Activated T-helper 1 cell treated with anti-CD3 and anti-CD28 coated beads, Interleukin-12 subunit alpha, Interleukin-12 subunit beta, Interleukin-2, Interleukin-4 antibody, amounts not matched to agents 30 ng/mL and 10 ng/mL and 1 ng/mL, durations not matched to agents 14 hours and 24 hours and 36 hours (primary cell): ENCODE results near the gene LMX1B. TPM values are rescaled to one million over a fixed set of nuclear protein-coding genes. Genes with fewer than 3 reads are reported as not detected.

Source experiments
- DNase-seq: peaks from one replicate; pipeline ENCODE4 v3.0.0; 2021; ENCODE audit warnings: low spot score
- H3K27ac Mint-ChIP-seq: one replicate; pipeline ENCODE4 v1.8.0; 2021; ENCODE audit warnings: mild to moderate bottlenecking, mixed read lengths
- H3K27me3 Mint-ChIP-seq: one replicate; pipeline ENCODE4 v1.8.0; 2022; ENCODE audit warnings: mild to moderate bottlenecking, moderate library complexity, mixed read lengths; ENCODE audit not compliant: insufficient read depth
- H3K36me3 Mint-ChIP-seq: one replicate; pipeline ENCODE4 v1.8.0; 2021; ENCODE audit warnings: low read depth, mixed read lengths
- H3K4me1 Mint-ChIP-seq: one replicate; pipeline ENCODE4 v1.8.0; 2021; ENCODE audit warnings: low read depth, mixed read lengths
- H3K4me3 Mint-ChIP-seq: one replicate; pipeline ENCODE4 v1.8.0; 2021; ENCODE audit warnings: mild to moderate bottlenecking, moderate library complexity, mixed read lengths
- H3K9me3 Mint-ChIP-seq: one replicate; pipeline ENCODE4 v1.8.0; 2021; ENCODE audit warnings: mixed read lengths
- intact Hi-C: fragments of 100-400 bp; cut with micrococcal nuclease; formaldehyde crosslinking; loops from one replicate; pipeline ENCODE4 v1.15.1; 2024
- total RNA-seq: library from RNA; stranded (reverse); gene quantifications from 2 replicates; pipeline ENCODE4 v1.2.3, GENCODE V29; 2022

LMX1B gene
- total RNA-seq, 1 donor from 2014 or later: not detected

- Mint-ChIP-seq H3K4me1 (no peaks in the 10 kb centered on the region), H3K36me3 (no peaks in the 10 kb centered on the region), H3K4me3 (no peak overlapping the region), H3K27ac (no peak overlapping the region), H3K9me3 (no peaks in the 10 kb centered on the region), H3K27me3 (peaks cover 52% of the 10 kb centered on the region)
- no peak for DNase-seq
- intact Hi-C loops: no loop called here
These were observed 21.3 kb downstream of the LMX1B start for GRCh38 chr9:126635061-126635460.

GRCh38 chr9:126635661-126636439 lies 22.1 kb downstream of the LMX1B start:
- Mint-ChIP-seq H3K36me3 (no peaks in the 10 kb centered on the region), H3K27ac (no peak overlapping the region), H3K9me3 (no peaks in the 10 kb centered on the region), H3K4me3 (no peak overlapping the region), H3K4me1 (no peaks in the 10 kb centered on the region), H3K27me3 (peaks cover 56% of the 10 kb centered on the region)
- no peak for DNase-seq
- intact Hi-C loops: no loop called here

GRCh38 chr9:126636983-126637798 lies 23.5 kb downstream of the LMX1B start:
- Mint-ChIP-seq H3K4me1 (no peaks in the 10 kb centered on the region), H3K27ac (no peak overlapping the region), H3K36me3 (no peaks in the 10 kb centered on the region), H3K9me3 (no peaks in the 10 kb centered on the region), H3K4me3 (no peak overlapping the region), H3K27me3 (peaks cover 52% of the 10 kb centered on the region)
- DNase-seq: no peak
- intact Hi-C loops: no loop called here

GRCh38 chr9:126638571-126639132 lies 24.9 kb downstream of the LMX1B start:
- DNase-seq: no peak
- intact Hi-C loops: no loop called here
- Mint-ChIP-seq H3K27ac (no peak overlapping the region), H3K36me3 (no peaks in the 10 kb centered on the region), H3K4me3 (no peak overlapping the region), H3K27me3 (peaks cover 60% of the 10 kb centered on the region), H3K4me1 (no peaks in the 10 kb centered on the region), H3K9me3 (no peaks in the 10 kb centered on the region)

- H3K9me3 Mint-ChIP-seq: no peaks in the 10 kb centered on the region
- no peaks in the 10 kb centered on the region for H3K36me3 Mint-ChIP-seq
- no peaks in the 10 kb centered on the region for H3K4me1 Mint-ChIP-seq
- intact Hi-C loops: no loop called here
- no peak overlapping the region for H3K27ac Mint-ChIP-seq
- peaks cover 61% of the 10 kb centered on the region for H3K27me3 Mint-ChIP-seq
- DNase-seq: no peak
- no peak overlapping the region for H3K4me3 Mint-ChIP-seq
These were observed 25.7 kb downstream of the LMX1B start for GRCh38 chr9:126639318-126640000.

GRCh38 chr9:126641118-126641851 lies 27.6 kb downstream of the LMX1B start:
- Mint-ChIP-seq H3K4me3 (no peak overlapping the region), H3K4me1 (no peaks in the 10 kb centered on the region), H3K9me3 (no peaks in the 10 kb centered on the region), H3K27me3 (peaks cover 59% of the 10 kb centered on the region), H3K36me3 (no peaks in the 10 kb centered on the region), H3K27ac (no peak overlapping the region)
- no peak for DNase-seq
- intact Hi-C loops: no loop called here

GRCh38 chr9:126642010-126642744 lies 28.4 kb downstream of the LMX1B start:
- no peaks in the 10 kb centered on the region for H3K4me1 Mint-ChIP-seq
- H3K4me3 Mint-ChIP-seq: no peak overlapping the region
- intact Hi-C loops: no loop called here
- no peak overlapping the region for H3K27ac Mint-ChIP-seq
- no peaks in the 10 kb centered on the region for H3K36me3 Mint-ChIP-seq
- no peak for DNase-seq
- H3K27me3 Mint-ChIP-seq: peaks cover 57% of the 10 kb centered on the region
- no peaks in the 10 kb centered on the region for H3K9me3 Mint-ChIP-seq

GRCh38 chr9:126642839-126643238 lies 29.1 kb downstream of the LMX1B start:
- no peaks in the 10 kb centered on the region for H3K4me1 Mint-ChIP-seq
- H3K9me3 Mint-ChIP-seq: no peaks in the 10 kb centered on the region
- peaks cover 53% of the 10 kb centered on the region for H3K27me3 Mint-ChIP-seq
- intact Hi-C loops: no loop called here
- H3K4me3 Mint-ChIP-seq: no peak overlapping the region
- DNase-seq: no peak
- no peak overlapping the region for H3K27ac Mint-ChIP-seq
- H3K36me3 Mint-ChIP-seq: no peaks in the 10 kb centered on the region

GRCh38 chr9:126643945-126644527 lies 30.3 kb downstream of the LMX1B start:
- H3K36me3 Mint-ChIP-seq: no peaks in the 10 kb centered on the region

GRCh38 chr9:126646162-126646561 lies 32.4 kb downstream of the LMX1B start:
- Mint-ChIP-seq H3K4me1 (no peaks in the 10 kb centered on the region), H3K27me3 (peaks cover 49% of the 10 kb centered on the region), H3K9me3 (no peaks in the 10 kb centered on the region), H3K36me3 (no peaks in the 10 kb centered on the region), H3K27ac (no peak overlapping the region), H3K4me3 (no peak overlapping the region)
- DNase-seq: no peak
- intact Hi-C loops: no loop called here

More at GRCh38 chr9:126643945-126644527, 30.3 kb downstream of the LMX1B start:
- intact Hi-C loops: no loop called here
- no peaks in the 10 kb centered on the region for H3K4me1 Mint-ChIP-seq
- H3K4me3 Mint-ChIP-seq: no peak overlapping the region
- H3K27ac Mint-ChIP-seq: no peak overlapping the region
- DNase-seq: no peak
- peaks cover 53% of the 10 kb centered on the region for H3K27me3 Mint-ChIP-seq
- no peaks in the 10 kb centered on the region for H3K9me3 Mint-ChIP-seq

- no peak for DNase-seq
- Mint-ChIP-seq H3K4me1 (no peaks in the 10 kb centered on the region), H3K27ac (no peak overlapping the region), H3K9me3 (no peaks in the 10 kb centered on the region), H3K4me3 (no peak overlapping the region), H3K27me3 (peaks cover 50% of the 10 kb centered on the region), H3K36me3 (no peaks in the 10 kb centered on the region)
- intact Hi-C loops: no loop called here
These were observed 34.1 kb downstream of the LMX1B start for GRCh38 chr9:126647585-126648411.
